GM21447 (cell line): ENCODE results near the gene DSE.
A peak's percentile ranks its signal among the peaks of the same experiment; 100 is the strongest.

Experiments used
- ATAC-seq: cut with Tn5 transposase; IDR thresholded peaks from one replicate; pipeline ENCODE4 v1.9.1; 2021; ENCODE audit not compliant: unreplicated experiment

DSE gene

DNA sequence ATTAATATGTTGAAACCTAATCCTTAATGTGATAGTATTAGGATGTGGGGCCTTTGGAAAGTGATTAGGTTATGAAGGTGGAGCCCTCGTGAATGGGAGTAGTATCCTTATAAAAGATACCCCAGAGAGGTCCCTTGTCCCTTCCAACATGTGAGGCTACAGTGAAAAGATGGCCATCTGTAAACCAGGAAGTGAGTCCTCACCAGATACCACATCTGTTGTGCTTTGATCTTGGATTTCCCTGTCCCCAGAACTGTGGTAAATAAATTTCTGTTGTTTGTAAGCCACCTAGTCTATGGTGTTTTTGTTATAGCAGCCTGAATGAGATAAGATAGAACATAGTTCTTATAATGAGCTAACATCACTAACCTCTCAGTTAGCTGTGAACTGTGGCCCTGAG is 73.8 kb downstream of the DSE start:
- ATAC-seq: no peak

DNA sequence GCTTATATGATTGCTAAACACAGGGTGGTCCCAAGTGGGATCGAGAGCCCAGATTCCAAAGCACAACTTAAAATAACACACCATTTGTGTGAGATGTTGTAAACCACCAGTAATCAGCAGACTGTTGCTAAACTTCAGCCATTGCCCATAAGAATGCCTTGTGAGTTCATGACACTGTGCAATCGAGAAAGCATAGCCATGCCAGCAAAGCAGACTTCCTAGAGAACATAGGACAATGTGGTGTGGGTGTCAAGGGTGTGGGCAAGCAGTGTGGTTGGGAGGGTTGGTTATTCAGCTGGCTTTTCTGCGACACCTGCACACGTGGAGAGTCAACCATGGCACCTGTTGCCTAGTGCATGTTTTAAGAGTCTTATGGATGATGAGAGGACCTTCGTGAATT is 74.4 kb downstream of the DSE start:
- no peak for ATAC-seq

DNA sequence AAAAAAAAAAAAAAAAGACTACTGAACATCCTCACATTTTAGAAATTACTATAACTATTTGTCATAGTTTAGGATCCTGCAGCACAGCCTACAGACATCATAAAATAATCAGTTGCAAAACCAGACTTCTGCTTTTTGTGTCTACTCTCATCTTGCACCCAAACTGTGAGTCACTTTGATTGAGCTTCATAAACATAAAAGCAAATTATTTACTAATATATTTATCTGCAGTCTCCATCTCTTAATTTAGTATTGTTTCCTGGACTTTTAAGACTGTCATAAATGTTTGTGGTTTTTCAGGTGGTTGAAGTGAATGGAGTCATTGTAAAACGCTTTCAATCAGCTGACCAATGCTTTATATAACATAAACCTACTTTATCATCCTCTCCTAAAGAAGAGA is 75.7 kb downstream of the DSE start:
- no peak for ATAC-seq

DNA sequence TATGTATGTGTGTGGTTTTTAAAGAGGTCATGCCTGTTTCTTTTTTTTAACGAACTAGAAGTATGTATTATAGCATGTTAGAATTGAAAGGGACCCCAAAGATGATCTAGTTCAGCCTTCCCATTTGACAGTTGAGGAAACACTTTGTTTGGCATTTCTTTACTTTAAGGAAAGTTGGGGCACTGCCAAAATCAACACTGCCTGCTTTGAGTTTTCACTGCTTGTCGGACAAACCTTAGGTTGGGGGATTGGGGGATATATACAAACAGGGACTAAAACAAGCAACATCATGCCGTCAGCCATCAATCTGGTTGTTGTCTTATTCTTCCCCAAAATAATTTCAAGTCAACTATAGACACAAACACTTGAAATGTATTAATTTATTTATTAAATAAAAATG is 76.3 kb downstream of the DSE start:
- ATAC-seq: no peak

DNA sequence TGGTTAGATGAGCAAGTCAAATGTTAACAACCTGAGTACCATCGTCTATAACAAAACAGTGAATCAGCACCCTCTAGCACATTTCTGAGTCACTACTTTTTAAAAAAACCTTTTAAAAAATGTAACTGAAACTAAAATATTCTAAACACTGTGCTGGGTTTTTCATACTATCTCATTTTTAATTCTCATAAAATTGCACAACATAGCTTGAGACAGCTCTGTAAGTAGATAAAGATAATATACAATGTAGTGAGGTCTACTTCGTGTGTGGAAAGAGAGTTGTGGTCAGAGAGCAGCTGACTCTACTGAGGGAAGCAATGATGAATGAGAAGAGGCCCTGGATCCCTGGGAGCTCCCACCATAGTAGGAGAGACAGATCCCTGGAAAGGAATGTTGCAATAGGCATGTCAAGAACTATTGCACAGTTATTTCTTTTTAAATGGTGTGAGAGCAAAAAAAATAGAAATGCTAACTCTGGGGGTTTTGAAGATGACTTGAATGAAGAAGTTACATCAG is 76.8 kb downstream of the DSE start:
- no peak for ATAC-seq

DNA sequence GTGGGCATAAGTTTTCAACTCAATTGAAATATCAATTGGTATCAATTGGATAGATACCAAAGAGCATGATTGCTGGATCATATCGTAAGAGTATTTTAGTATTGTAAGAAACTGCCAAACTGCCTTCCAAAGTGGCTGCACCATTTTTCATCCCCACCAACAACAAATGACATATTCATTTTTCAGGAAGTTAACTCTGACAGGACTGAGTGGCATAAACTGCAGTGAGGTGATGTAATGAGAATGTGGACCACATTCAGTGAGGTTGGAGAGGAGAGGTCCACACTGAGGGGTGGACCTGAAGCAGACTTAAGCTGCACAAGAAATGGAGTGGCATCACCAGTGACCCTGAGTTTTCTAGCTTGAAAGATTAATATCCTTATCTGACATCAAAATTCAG is 78.8 kb downstream of the DSE start:
- ATAC-seq: no peak

DNA sequence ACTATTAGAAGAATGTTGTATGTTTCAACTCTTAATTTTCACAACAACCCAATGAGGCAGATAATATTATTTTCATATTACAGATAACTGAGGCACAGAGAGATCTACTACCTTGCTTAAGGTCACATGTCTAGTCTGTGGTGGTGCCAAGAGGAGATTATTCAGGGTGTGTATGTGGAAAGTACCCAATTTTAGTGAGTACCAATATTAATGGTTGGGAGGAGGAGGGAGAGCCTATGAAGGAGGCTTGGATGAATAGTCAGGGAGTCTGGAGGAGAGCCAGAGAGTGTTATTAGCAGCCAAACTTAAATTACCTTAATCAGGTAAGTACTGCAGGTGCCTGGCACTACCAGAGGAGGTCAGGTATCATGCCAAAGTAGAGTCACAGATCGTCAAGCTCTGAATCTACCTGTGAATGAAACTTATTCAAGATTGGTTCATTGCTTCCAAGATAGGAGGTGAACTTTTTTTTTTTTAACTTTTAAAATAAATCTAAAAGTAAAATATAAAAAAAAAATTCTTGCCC is 79.5 kb downstream of the DSE start:
- ATAC-seq: no peak

DNA sequence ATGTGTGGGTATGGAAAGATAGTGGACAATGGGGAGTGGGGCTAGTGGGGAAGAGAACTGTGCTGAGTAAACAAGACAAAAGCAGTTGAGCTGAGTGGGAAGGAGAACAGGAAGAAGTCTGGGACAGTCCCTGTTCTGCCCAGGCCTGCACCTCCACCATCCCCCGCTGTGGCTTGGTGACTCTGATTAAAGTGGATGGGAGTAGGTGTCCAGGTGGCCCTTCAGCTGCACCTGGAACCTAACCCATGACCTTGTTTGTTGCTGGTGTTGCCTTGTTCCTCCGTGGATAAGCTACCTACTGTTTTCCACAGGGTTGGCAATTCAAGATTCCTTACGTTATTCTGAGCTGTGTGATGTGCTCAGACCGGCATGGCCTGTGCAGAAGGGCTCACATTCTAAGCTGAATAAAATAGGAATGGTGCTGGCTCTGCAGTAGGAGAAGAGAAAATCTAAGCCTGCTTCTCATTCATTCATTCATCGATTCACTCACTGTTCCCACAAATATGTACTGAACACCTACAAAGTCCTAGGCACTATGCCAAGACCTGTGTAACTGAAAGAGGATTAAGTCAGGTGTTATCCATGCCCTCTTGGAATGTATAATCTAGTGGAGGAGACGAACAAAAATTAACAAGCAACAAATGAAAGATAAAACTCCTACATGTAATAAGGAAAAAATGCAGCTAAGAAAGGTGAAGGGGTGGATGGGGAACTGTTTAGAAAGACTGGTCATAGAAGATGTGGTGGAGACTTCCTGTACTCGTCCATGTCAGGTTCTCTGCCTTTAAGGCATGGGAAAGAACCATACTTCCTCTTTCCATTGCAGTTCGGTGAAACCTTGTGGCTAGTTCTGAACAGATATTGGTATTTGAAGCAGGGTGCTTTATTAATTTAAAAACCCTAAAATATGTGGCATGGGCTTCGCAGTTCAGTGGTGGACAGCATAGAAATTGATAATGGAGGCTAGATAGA is 80.3 kb downstream of the DSE start:
- peak; percentile 91 for ATAC-seq

DNA sequence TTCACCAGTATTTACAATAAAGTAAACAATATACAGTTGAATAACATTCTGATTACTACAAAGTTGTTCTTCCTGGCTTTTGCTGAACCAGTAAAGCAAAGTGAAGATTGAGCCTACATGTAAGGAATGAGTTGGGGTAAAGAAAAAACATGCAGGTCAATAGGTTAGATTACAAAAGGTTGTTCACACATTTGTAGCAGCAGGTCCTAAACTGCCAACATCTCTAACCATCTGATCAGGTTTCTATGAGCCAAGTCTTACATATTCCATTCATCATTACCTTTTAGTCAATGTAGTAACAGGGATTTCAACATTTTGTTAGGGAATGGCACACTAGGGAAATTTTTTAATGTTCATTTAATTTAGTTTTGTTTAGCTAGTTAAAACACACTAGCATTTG is 81.2 kb downstream of the DSE start:
- ATAC-seq: no peak

DNA sequence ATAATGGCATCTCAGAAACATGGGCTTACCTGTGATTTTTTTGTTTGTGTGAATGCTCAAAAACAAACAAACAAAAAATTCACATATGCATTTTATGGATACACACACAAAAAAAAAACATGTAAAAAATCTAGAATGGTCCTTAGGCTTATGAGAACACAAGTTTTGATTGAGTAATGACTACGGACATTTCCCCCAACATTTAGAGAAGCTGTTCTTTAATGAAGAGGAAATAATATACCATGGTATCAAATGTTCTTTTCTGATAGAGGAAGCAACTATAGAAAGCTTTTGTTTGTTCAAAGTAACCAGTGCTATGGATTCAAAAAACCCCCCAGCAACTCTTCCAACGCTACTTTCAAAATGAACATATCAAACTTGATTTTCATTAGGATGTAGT is 81.8 kb downstream of the DSE start:
- ATAC-seq: no peak

DNA sequence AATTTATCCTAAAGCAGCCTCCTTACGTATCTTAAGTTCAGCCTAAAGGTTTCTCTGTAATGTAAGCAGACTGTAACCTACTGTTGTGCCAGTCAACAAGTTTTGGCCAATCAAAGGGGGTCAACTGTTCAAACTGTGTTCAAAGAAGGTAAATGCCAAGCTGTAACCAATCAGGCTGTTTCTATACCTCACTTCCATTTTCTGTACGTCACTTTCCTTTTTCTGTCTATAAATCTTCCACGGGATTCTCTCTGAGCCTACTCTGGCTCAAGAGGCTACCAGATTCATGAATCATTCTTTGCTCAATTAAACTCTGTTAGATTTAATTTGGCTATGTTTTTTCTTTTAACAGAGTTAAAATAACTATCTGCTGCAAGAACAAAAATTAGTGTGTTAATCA is 85.4 kb downstream of the DSE start:
- no peak for ATAC-seq

DNA sequence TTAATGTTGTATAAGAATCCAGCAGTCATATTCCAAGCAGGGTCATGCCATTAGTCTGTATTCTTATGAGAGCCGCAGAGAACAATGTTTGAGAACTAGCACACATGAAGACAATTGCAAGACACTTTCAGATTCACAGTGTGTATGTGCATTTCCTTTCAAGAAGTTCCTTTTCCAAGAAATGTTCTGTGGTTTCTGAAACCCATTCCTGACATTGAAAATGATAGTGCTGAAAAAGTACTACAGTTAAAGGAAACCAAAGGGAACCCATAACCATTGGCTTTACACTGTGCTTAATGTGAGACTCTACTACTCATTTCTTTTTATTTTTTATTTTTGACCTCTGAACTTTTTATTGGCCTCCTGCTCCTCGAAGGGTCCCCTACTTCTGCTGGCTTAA is 86.2 kb downstream of the DSE start:
- no peak for ATAC-seq

DNA sequence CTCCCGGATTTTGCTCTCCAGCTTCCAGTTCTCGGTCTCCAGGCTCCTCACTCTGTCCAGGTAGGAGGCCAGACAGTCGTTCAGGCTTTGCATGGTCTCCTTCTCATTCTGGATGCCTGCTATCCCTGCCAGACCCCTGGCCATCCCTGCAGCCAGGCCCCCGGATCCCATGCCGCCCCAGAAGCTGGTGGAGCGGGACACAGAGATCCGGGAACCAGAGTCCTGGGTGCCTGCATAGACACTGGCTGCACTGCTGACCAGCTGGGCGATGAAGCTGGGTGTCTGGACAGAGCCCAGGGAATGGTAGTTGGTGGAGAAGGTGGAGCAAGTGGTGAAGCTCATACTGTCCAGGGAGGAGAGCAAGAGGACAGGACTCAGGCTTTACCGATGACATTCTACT is 87.5 kb downstream of the DSE start:
- no peak for ATAC-seq

DNA sequence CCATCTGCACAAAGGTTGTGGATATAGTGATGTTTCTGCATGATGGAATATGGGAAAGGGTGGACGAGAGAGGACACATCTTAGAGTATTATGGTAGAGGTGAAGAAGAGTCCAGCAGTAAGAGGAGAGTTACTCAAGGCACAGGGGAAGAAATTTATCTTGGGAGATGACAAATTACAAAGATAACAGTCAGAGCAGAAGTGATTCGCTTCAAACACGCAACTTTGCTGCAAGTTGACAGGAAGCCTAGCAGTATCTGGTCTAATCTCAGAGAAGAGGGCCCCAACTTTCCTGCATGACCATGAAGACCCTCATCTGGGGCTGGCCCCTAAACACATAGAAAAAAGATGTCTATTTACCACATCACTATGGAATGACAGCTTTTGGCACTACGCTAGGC is 89.2 kb downstream of the DSE start:
- no peak for ATAC-seq

DNA sequence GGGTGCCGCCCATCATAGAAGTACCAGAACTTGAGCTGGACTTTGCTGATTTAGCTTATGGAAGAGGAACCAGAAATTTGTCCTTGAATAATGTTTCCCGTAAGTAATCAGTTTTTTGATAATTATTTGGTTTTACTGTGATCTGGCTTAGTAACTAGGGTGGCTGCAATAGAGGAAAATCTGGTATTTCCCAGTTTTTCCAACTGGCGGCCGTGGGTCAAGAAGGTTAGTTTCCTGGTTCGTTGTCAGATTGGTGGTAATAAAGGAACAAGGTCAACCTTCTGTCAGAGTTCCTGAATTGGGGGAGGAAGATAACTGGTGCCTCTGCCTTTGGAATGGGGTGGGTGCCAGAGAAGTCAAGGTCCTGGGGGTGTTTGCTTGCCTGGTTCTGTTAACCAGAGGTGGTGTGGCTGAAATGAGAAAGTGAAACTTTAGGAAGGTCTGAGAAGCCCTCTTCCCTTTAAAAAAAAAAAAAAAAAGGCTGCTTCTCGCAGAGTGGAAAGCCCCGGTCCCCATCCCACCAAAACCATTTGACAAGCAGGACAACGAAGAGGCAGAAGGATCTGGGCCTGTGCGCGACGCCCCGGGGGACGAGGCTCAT is 90.7 kb downstream of the DSE start, which contains the start of gene CALHM6:
Gene CALHM6, plus strand, starts transcription at position 45 of the 601 bp plus-strand sequence. Its CDS starts 555 bp downstream, at position 600.
- peak; percentile 20 for ATAC-seq

DNA sequence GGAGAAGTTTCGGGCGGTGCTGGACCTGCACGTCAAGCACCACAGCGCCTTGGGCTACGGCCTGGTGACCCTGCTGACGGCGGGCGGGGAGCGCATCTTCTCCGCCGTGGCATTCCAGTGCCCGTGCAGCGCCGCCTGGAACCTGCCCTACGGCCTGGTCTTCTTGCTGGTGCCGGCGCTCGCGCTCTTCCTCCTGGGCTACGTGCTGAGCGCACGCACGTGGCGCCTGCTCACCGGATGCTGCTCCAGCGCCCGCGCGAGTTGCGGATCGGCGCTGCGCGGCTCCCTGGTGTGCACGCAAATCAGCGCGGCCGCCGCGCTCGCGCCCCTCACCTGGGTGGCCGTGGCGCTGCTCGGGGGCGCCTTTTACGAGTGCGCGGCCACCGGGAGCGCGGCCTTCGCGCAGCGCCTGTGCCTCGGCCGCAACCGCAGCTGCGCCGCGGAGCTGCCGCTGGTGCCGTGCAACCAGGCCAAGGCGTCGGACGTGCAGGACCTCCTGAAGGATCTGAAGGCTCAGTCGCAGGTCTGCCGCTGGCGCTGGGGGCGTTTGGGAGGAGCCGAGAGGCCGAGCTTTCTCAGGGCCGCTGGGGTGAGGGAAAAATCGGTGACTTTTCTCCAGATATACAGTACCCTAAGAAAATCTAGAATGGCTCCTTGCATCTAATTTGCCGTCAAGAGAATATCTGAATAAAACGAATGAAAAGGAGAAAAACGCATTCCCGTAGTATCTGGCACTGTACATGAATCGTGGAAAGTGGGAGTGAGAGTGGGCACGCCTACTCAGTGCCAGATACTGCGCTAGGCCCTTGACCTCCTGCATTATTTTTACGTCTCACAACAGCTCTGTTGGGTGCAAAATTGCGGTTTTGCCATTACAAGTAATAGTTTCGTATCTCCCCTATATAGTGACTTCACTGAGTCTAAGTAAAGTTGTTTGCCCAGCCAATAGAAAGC is 91.5 kb downstream of the DSE start:
- peak; percentile 69 for ATAC-seq

DNA sequence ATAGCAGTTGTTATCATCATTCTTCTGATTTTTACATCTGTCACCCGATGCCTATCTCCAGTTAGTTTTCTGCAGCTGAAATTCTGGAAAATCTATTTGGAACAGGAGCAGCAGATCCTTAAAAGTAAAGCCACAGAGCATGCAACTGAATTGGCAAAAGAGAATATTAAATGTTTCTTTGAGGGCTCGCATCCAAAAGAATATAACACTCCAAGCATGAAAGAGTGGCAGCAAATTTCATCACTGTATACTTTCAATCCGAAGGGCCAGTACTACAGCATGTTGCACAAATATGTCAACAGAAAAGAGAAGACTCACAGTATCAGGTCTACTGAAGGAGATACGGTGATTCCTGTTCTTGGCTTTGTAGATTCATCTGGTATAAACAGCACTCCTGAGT is 92.6 kb downstream of the DSE start:
- no peak for ATAC-seq

DNA sequence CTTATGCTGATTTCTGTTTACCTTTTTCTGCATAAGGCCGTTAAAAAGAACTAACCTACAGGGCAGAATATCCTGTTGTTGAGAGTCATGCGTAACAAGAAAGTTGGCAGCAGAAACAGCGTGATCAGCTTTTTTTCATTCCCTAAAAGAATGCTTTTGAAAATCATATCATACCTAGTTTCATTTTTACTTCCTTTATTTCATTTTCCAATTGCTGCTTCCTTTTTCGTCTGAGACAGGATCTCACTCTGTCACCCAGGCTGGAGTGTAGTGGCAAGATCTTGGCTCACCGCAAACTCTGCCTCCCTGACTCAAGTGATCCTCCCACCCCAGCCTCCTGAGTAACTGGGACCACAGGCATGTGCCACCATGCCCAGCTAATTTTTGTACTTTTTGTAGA is 94.5 kb downstream of the DSE start:
- ATAC-seq: no peak

DNA sequence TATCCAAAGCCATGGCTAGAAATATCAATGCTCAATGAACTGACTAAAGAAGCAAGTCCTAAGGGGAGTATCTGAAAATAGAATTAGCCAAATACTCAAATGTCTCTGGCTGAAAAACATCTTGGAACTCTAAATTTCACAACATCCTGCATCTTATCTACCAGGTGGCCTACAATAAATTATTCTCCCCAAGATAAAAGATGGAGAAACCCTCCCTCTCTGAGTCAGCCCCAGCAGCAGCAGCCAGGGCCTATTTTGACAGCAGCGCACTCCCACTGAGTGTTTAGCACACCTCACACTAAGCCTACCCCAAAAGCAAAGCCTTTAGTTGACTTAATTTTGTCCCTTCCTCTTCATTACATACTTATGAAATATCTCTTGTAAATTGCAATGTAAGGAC is 96.3 kb downstream of the DSE start:
- ATAC-seq: no peak

DNA sequence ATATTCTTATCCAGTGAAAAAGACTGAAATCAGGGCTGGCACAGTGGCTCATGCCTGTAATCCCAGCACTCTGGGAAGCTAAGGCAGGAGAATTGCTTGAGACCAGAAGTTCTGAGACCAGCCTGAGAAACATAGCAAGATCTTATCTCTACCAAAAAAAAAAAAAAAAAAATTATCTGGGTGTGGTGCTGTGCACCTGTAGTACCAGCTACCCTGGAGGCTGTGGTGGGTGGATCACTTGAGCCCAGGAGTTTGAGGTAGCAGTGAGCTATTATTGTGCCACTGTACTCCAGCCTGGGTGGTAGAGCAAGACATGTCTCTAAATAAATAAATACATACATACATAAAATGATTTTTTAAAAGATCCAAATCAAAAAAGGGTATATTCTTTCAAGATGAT is 96.8 kb downstream of the DSE start:
- ATAC-seq: no peak

DNA sequence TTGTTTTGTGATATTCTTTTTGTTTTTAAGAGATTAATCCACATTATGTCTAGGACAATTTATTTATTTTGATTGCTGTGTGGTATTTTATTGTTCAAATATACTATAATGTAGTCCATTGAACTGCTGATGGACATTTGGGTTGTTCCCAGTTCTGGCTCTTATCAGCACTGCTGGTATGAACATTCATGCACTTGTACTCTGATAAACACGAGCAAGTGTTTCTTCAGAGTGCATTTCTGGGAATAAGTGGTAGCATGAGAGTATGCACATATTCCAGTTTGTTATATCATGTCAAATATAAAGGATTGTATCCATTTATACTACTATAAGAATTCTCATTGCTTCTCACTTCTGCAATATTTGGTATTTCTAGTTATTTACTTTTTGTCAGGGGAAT is 97.5 kb downstream of the DSE start:
- no peak for ATAC-seq
